Measurements from ENCODE around the gene PRPF40A.

The PRPF40A gene

DNA sequence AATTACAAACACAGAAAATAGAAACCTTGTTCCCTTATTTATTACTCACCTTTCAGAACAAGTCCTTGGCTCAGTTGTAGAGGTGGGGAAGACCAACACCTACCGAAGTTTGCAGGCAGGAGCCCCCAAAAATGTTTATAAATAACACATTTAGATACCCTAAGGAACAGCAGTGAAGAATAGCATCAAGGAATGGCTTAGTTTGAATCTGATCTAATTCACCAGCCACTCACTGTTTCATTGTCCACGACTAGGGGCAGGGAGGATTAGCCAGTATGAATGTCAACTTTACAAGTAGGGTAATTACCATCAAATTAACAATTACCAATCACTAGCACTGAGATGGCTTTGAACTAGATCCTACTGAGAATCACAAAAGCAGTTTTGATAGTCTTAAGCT, 65.4 kb downstream of the PRPF40A start:
- H3K27ac ChIP-seq (ENCODE audit: low read depth, low read length), result no peak overlapping the region
- H3K4me3 ChIP-seq (ENCODE audit: low read length), result no peak overlapping the region
- 63% methylated on average over 1 of the region's 2 CpGs for WGBS
- peaks cover 21% of the 10 kb centered on the region; the same call in 1 of the 2 replicates for H3K4me1 ChIP-seq (ENCODE audit: insufficient read depth, low read length)
- no peaks in the 10 kb centered on the region for H3K27me3 ChIP-seq (ENCODE audit: insufficient read depth, low read length)
- peaks cover 60% of the 10 kb centered on the region for H3K36me3 ChIP-seq (ENCODE audit: insufficient read depth, low read length)
- no peaks in the 10 kb centered on the region for H3K9me3 ChIP-seq (ENCODE audit: insufficient read depth, low read depth, low read length)
- no peak overlapping the region for H3K9ac ChIP-seq (ENCODE audit: low read depth, low read length)

DNA sequence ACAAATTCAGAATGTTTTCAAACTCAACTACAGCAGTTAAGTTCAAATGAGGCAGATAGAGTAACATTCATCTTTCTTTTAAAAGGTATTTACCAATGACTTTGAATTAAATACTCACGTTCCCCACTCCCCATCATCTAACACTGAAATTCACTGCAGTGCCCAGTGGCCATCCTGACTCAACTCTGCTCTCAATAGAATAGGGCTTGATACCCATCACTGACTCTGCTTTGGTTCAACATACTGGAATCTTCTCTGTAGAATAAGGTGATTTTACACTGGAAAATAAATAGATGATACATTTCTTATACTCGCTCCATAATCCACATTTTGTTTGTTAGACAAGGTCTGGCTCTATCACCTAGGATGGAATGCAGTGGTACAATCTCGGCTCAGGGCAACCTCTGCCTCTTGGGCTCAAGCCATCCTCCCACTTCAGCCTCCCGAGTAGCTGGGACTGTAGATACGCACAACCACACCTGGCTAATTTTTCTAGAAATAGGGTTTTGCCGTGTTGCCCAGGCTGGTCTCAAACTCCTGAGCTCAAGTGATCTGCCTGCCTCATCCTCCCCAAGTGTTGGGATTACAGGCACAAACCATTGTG, 66.4 kb downstream of the PRPF40A start:
- Histone ChIP-seq H3K9me3 (ENCODE audit: insufficient read depth, low read depth, low read length) (no peaks in the 10 kb centered on the region), H3K36me3 (ENCODE audit: insufficient read depth, low read length) (peaks cover 50% of the 10 kb centered on the region), H3K4me3 (ENCODE audit: low read length) (no peak overlapping the region), H3K9ac (ENCODE audit: low read depth, low read length) (no peak overlapping the region), H3K27ac (ENCODE audit: low read depth, low read length) (no peak overlapping the region), H3K27me3 (ENCODE audit: insufficient read depth, low read length) (no peaks in the 10 kb centered on the region), H3K4me1 (ENCODE audit: insufficient read depth, low read length) (peaks cover 25% of the 10 kb centered on the region)
- WGBS, result 94% methylated on average over 6 of the region's 6 CpGs

DNA sequence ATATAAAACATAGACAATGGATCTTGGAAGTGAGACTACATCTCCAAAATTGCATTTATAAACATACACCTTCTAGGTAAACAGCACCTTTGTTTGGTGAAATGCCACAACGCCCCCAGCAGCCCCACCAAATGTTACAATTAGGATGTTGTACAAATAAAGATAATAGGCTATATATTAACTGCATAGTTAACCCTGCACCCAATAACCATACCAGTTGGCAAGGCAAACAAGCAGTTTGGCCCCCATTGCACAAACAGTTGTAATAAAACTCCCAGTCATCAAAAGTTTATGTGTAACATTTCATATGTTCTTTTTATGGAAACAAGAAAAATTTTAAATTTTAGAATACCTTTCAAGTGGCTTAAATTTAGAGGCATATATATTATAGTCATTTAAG, 67.3 kb downstream of the PRPF40A start:
- no peaks in the 10 kb centered on the region for H3K9me3 ChIP-seq (ENCODE audit: insufficient read depth, low read depth, low read length)
- peaks cover 49% of the 10 kb centered on the region for H3K36me3 ChIP-seq (ENCODE audit: insufficient read depth, low read length)
- H3K9ac ChIP-seq (ENCODE audit: low read depth, low read length), result no peak overlapping the region
- H3K27ac ChIP-seq (ENCODE audit: low read depth, low read length), result no peak overlapping the region
- no CpG with 5 or more reads among the region's 1 CpG for WGBS
- peaks cover 25% of the 10 kb centered on the region for H3K4me1 ChIP-seq (ENCODE audit: insufficient read depth, low read length)
- no peak overlapping the region for H3K4me3 ChIP-seq (ENCODE audit: low read length)
- no peaks in the 10 kb centered on the region for H3K27me3 ChIP-seq (ENCODE audit: insufficient read depth, low read length)

DNA sequence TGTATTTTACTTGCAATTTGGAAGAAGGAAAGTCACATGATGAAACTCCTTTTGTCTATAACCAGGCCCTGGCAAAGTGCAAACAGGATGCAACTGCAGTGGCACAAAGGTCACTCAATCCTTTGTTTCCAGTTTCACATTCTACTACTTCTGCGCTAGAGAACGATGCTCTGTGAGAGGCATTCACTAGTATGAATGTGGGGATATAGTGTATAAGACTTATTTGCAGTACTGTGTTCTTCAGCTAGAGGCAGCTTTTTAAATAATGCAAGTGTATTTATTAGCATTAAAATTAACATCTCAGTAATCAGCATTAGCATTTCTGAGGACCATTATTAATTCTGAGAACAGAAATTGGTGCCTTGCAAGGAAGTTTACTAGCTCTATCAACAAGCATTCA, 68.9 kb downstream of the PRPF40A start:
- Histone ChIP-seq H3K27ac (ENCODE audit: low read depth, low read length) (no peak overlapping the region), H3K4me3 (ENCODE audit: low read length) (no peak overlapping the region), H3K9ac (ENCODE audit: low read depth, low read length) (no peak overlapping the region), H3K9me3 (ENCODE audit: insufficient read depth, low read depth, low read length) (no peaks in the 10 kb centered on the region), H3K4me1 (ENCODE audit: insufficient read depth, low read length) (peaks cover 25% of the 10 kb centered on the region), H3K27me3 (ENCODE audit: insufficient read depth, low read length) (no peaks in the 10 kb centered on the region), H3K36me3 (ENCODE audit: insufficient read depth, low read length) (peaks cover 49% of the 10 kb centered on the region)
- 44% methylated on average over 2 of the region's 2 CpGs for WGBS

DNA sequence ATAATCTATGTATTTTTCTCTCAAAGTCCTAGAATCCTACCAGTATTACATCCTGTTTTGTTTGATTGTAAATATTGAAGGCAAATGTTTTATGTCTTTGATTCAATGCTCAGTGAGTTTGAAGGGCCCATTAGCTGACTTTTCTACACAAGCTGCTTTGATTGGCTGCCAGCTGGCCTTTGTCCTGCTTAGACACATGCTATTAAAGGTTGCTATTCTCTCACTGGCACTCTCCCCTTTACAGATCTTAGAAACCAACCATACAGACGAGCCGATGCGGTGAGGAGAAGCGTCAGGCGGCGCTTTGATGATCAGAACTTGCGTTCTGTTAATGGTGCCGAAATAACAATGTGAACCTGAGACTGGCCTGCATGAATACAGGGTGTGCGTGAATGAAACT, 69.7 kb downstream of the PRPF40A start:
- no peak overlapping the region for H3K4me3 ChIP-seq (ENCODE audit: low read length)
- H3K9me3 ChIP-seq (ENCODE audit: insufficient read depth, low read depth, low read length), result no peaks in the 10 kb centered on the region
- H3K9ac ChIP-seq (ENCODE audit: low read depth, low read length), result no peak overlapping the region
- H3K36me3 ChIP-seq (ENCODE audit: insufficient read depth, low read length), result peaks cover 48% of the 10 kb centered on the region
- H3K4me1 ChIP-seq (ENCODE audit: insufficient read depth, low read length), result peaks cover 25% of the 10 kb centered on the region
- H3K27ac ChIP-seq (ENCODE audit: low read depth, low read length), result no peak overlapping the region
- 93% methylated on average over 9 of the region's 9 CpGs for WGBS
- H3K27me3 ChIP-seq (ENCODE audit: insufficient read depth, low read length), result no peaks in the 10 kb centered on the region

DNA sequence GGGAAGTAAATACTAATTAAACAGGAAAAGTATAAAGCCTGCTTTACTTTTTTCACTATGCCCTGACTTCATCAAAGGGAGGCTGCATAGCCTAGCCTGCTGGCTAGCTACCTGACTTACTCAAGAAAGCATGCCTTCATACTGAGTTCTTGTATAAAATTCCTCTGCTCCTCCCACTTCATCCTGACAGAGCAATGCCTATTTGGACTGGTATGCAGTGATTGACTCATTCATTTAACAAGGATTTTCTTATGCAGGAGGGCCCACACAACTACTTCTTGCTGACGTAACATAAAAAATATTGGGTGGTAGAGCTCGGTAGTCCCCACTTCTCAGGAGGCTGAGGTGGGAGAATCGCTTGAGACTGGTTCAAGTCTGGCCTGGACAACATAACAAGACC, 70.5 kb downstream of the PRPF40A start:
- no peak overlapping the region for H3K9ac ChIP-seq (ENCODE audit: low read depth, low read length)
- H3K36me3 ChIP-seq (ENCODE audit: insufficient read depth, low read length), result peaks cover 50% of the 10 kb centered on the region
- H3K27ac ChIP-seq (ENCODE audit: low read depth, low read length), result no peak overlapping the region
- H3K27me3 ChIP-seq (ENCODE audit: insufficient read depth, low read length), result no peaks in the 10 kb centered on the region
- peaks cover 20% of the 10 kb centered on the region for H3K4me1 ChIP-seq (ENCODE audit: insufficient read depth, low read length)
- 98% methylated on average over 3 of the region's 3 CpGs for whole genome bisulfite sequencing
- H3K4me3 ChIP-seq (ENCODE audit: low read length), result no peak overlapping the region
- no peaks in the 10 kb centered on the region for H3K9me3 ChIP-seq (ENCODE audit: insufficient read depth, low read depth, low read length)

DNA sequence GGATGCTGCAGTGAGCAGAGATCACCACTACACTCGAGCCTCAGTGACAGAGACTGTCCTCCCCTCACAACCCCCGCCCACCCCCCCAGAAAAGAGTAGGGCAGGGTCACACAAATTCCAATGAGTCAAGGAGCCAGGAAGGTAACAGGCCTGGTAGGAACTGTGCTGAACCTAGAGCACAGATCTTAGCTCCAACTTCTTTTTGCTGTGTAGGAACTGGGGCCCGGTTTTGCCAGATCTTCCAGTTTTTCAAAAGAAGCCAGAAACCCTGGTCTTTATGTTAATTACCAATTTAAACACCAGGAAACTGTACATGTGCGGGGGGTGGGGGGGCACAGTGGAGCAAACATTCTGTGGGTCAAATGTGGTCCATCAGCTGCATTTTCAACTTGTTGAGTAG, 71.0 kb downstream of the PRPF40A start:
- peaks cover 54% of the 10 kb centered on the region for H3K36me3 ChIP-seq (ENCODE audit: insufficient read depth, low read length)
- no peak overlapping the region for H3K27ac ChIP-seq (ENCODE audit: low read depth, low read length)
- 91% methylated on average over 3 of the region's 4 CpGs for WGBS

DNA sequence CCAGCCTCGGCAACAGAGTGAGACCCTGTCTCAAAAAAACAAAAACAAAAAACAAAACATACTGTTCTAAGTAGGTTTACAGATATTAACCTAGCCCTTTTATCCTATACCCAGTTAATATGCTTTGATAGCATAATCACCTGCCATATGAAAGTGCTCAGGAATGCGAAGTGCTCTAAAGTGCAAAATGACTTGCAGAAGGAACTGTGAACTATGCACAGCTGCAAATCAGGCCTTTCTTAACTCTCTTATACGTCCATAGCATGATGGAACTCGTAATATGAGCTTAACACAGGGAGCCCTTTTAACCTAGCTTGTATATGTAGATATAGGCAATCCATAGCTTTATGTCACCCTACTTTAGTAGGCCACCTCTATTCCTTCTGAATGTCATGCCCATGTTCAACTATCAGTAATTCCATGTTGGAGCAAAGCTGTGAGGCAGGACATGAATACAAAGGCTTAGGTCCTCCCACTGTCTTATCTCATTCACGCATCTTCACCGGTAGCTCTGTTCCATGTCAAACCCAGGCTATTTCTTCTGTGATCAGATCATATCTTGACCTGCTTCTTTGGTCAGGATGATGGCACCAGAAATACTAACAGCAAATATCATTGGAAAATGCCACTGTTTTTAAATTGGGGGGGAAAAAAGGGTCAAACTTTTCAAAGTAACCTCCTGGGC, 72.9 kb downstream of the PRPF40A start:
- H3K4me1 ChIP-seq (ENCODE audit: insufficient read depth, low read length), result peaks cover 19% of the 10 kb centered on the region
- no peak overlapping the region for H3K27ac ChIP-seq (ENCODE audit: low read depth, low read length)
- H3K36me3 ChIP-seq (ENCODE audit: insufficient read depth, low read length), result peaks cover 64% of the 10 kb centered on the region
- no peaks in the 10 kb centered on the region for H3K27me3 ChIP-seq (ENCODE audit: insufficient read depth, low read length)
- no peaks in the 10 kb centered on the region for H3K9me3 ChIP-seq (ENCODE audit: insufficient read depth, low read depth, low read length)
- no peak overlapping the region for H3K9ac ChIP-seq (ENCODE audit: low read depth, low read length)
- WGBS, result 95% methylated on average over 6 of the region's 6 CpGs
- no peak overlapping the region for H3K4me3 ChIP-seq (ENCODE audit: low read length)

More for the DNA sequence above, 71.0 kb downstream of the PRPF40A start:
- Histone ChIP-seq H3K4me1 (ENCODE audit: insufficient read depth, low read length) (peaks cover 20% of the 10 kb centered on the region), H3K27me3 (ENCODE audit: insufficient read depth, low read length) (no peaks in the 10 kb centered on the region), H3K4me3 (ENCODE audit: low read length) (no peak overlapping the region), H3K9me3 (ENCODE audit: insufficient read depth, low read depth, low read length) (no peaks in the 10 kb centered on the region), H3K9ac (ENCODE audit: low read depth, low read length) (no peak overlapping the region)

DNA sequence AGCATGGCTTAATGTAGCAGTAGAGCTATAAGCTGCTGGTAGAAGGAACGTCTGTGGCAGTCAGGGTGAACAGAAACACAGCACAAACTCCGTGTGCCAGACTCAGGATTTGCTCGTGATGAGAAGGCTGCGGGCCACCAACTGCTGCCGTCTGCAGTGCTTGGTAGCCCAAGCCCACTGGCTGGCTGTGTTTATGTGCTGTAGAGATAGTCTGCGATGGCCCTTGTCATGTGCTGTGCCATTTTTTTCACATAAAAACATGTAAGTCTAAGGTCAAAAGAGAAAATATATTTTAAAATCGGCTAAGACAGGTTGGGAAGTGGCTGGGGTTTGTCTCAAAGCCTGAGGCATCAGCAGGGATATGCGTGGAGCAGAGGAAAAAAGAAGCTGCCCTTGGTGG, 78.7 kb downstream of the PRPF40A start:
- Histone ChIP-seq H3K4me1 (ENCODE audit: insufficient read depth, low read length) (no peaks in the 10 kb centered on the region), H3K27me3 (ENCODE audit: insufficient read depth, low read length) (no peaks in the 10 kb centered on the region), H3K9ac (ENCODE audit: low read depth, low read length) (no peak overlapping the region), H3K27ac (ENCODE audit: low read depth, low read length) (no peak overlapping the region), H3K36me3 (ENCODE audit: insufficient read depth, low read length) (peaks cover 74% of the 10 kb centered on the region), H3K9me3 (ENCODE audit: insufficient read depth, low read depth, low read length) (no peaks in the 10 kb centered on the region), H3K4me3 (ENCODE audit: low read length) (no peak overlapping the region)
- 80% methylated on average over 8 of the region's 8 CpGs for WGBS

DNA sequence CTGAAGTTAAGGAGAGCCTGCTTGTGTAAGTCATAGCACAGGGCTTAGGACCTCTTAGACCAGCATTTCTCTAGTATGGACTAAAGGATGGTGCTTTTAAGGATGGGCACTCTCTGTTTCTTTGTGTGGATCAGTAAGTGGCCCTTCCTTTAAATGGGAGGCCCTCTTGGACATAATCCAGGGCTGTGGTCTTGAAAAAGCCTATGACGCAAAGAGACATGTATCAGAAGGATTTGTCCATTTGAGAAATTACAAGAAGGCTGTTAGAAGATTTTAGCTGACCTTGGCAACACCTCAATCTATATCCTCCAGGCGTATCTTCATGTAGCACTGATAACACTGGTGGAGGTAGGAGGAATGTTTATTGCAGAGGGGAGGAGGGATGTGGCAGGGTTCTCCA, 79.2 kb downstream of the PRPF40A start:
- peaks cover 74% of the 10 kb centered on the region for H3K36me3 ChIP-seq (ENCODE audit: insufficient read depth, low read length)

DNA sequence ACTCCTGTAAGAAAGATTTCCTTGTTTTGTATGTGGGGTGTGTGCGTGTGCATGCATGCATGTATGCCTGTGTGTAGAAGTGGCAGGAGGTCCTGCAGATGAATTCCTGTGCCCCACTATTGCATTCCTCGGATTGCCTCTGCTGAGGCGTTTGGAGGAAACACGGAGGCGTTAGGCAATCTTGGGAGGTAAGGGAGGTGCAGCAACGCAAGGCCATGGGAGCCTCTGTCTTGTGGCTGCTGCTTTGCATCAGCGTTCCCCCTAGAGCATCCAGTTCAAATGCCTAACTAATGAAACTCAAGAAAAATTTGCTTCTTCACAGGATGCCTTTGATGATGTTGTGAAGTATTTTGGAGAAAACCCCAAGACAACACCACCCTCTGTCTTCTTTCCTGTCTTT, 80.0 kb downstream of the PRPF40A start:
- Histone ChIP-seq H3K9ac (ENCODE audit: low read depth, low read length) (no peak overlapping the region), H3K27me3 (ENCODE audit: insufficient read depth, low read length) (no peaks in the 10 kb centered on the region), H3K27ac (ENCODE audit: low read depth, low read length) (no peak overlapping the region), H3K36me3 (ENCODE audit: insufficient read depth, low read length) (peaks cover 78% of the 10 kb centered on the region), H3K4me1 (ENCODE audit: insufficient read depth, low read length) (no peaks in the 10 kb centered on the region), H3K4me3 (ENCODE audit: low read length) (no peak overlapping the region), H3K9me3 (ENCODE audit: insufficient read depth, low read depth, low read length) (no peaks in the 10 kb centered on the region)
- 95% methylated on average over 7 of the region's 7 CpGs for WGBS

More for the DNA sequence above, 79.2 kb downstream of the PRPF40A start:
- H3K4me3 ChIP-seq (ENCODE audit: low read length), result no peak overlapping the region
- 100% methylated on average over 1 of the region's 2 CpGs for WGBS
- no peak overlapping the region for H3K9ac ChIP-seq (ENCODE audit: low read depth, low read length)
- H3K27ac ChIP-seq (ENCODE audit: low read depth, low read length), result no peak overlapping the region
- H3K27me3 ChIP-seq (ENCODE audit: insufficient read depth, low read length), result no peaks in the 10 kb centered on the region
- H3K4me1 ChIP-seq (ENCODE audit: insufficient read depth, low read length), result no peaks in the 10 kb centered on the region
- no peaks in the 10 kb centered on the region for H3K9me3 ChIP-seq (ENCODE audit: insufficient read depth, low read depth, low read length)
